Fibroblast of villous mesenchyme (primary cell): ENCODE data around the gene SHF. TPM values are rescaled to one million over a fixed set of nuclear protein-coding genes. Genes with fewer than 3 reads are reported as not detected.

Source experiments
- DNase-seq: peaks from one replicate; pipeline ENCODE4 v3.0.0-alpha.2; 2010; ENCODE audit warnings: low read depth
- H3K4me3 ChIP-seq: 2 replicates; pipeline ENCODE4 v1.5.1; 2011; ENCODE audit warnings: low read depth, mild to moderate bottlenecking, low read length
- CTCF ChIP-seq: IDR thresholded peaks from 2 replicates; pipeline ENCODE4 v1.5.1; 2012; ENCODE audit warnings: low read depth, mild to moderate bottlenecking, low read length; ENCODE audit not compliant: insufficient read depth
- total RNA-seq: library from RNA; depleted of rRNA; stranded (reverse); fragments of >200 nt; gene quantifications from 2 replicates; pipeline ENCODE4 v1.2.3, GENCODE V29; 2012

Gene SHF
- total RNA-seq, 1 donor = 2.6 TPM

- DNase-seq = no peak
- H3K4me3 ChIP-seq = no peak overlapping the region
- no peak for TF ChIP-seq CTCF
These were observed 41.2 kb upstream of the SHF start for GRCh38 chr15:45228931-45229330.

- no peak overlapping the region for H3K4me3 ChIP-seq
- TF ChIP-seq CTCF = no peak
- DNase-seq = no peak
These were observed 37.9 kb upstream of the SHF start for GRCh38 chr15:45225506-45226273.

GRCh38 chr15:45224621-45225217, 37.0 kb upstream of the SHF start:
- TF ChIP-seq CTCF = no peak
- DNase-seq = no peak
- no peak overlapping the region for H3K4me3 ChIP-seq

- DNase-seq = no peak
- H3K4me3 ChIP-seq = no peak overlapping the region
- no peak for TF ChIP-seq CTCF
These were observed 34.2 kb upstream of the SHF start for GRCh38 chr15:45221967-45222366.

GRCh38 chr15:45221053-45221599, 33.4 kb upstream of the SHF start:
- TF ChIP-seq CTCF = no peak
- no peak for DNase-seq

GRCh38 chr15:45212493-45212892, 24.7 kb upstream of the SHF start:
- no peak for DNase-seq
- TF ChIP-seq CTCF = no peak
- no peak overlapping the region for H3K4me3 ChIP-seq

More at GRCh38 chr15:45221053-45221599, 33.4 kb upstream of the SHF start:
- H3K4me3 ChIP-seq = no peak overlapping the region
